GM12865 (cell line): ENCODE measurements around the gene PCCA.

ENCODE experiments used
- DNase-seq: peaks from one replicate; pipeline ENCODE4 v3.0.0; 2010; ENCODE audit warnings: low read depth
- H3K4me3 ChIP-seq: 2 replicates; pipeline ENCODE4 v1.5.1; 2011; ENCODE audit warnings: mild to moderate bottlenecking, low read depth, low read length, control low read depth
- CTCF ChIP-seq: IDR thresholded peaks from 2 replicates; pipeline ENCODE4 v1.5.1; 2011; ENCODE audit warnings: low read length, control low read depth, low read depth, inconsistent platforms; ENCODE audit not compliant: insufficient read depth; ENCODE audit errors: missing control alignments

Gene PCCA

GRCh38 chr13:100528820-100529219, 439.9 kb downstream of the PCCA start:
- no peak for TF ChIP-seq CTCF
- no peak for DNase-seq
- H3K4me3 ChIP-seq: no peak overlapping the region

DNA sequence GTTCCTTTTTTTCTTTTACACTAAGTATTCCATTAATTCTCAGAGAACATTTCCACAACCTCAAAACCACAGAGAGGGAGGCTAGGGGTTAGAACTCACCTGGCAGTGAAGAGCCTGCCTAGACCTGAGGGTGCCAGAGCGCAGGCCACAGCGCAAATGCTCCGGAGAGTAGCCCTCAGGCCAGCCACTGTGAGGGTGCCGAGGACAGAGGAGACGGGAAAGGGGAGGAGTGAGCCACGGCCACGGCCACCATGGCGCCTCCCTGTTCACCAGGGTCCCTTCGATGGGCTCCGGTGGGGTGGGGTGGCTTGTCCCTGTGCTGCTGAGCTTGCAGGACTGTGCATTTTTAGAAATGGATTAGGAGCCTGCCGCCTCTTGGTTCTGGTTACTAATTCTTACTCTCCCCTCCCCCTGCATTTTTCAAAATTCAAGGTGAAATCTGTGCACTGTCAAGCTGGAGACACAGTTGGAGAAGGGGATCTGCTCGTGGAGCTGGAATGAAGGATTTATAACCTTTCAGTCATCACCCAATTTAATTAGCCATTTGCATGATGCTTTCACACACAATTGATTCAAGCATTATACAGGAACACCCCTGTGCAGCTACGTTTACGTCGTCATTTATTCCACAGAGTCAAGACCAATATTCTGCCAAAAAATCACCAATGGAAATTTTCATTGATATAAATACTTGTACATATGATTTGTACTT, 440.9 kb downstream of the PCCA start:
- TF ChIP-seq CTCF: no peak
- DNase-seq: no peak
- H3K4me3 ChIP-seq: no peak overlapping the region

GRCh38 chr13:100530671-100531213, 441.8 kb downstream of the PCCA start:
- no peak for DNase-seq
- TF ChIP-seq CTCF: no peak
- H3K4me3 ChIP-seq: no peak overlapping the region

GRCh38 chr13:100532090-100532766, 443.3 kb downstream of the PCCA start:
- no peak for DNase-seq
- TF ChIP-seq CTCF: no peak
- no peak overlapping the region for H3K4me3 ChIP-seq

- TF ChIP-seq CTCF: no peak
- no peak for DNase-seq
- no peak overlapping the region for H3K4me3 ChIP-seq
Measured at GRCh38 chr13:100532836-100533435, 444.0 kb downstream of the PCCA start.

DNA sequence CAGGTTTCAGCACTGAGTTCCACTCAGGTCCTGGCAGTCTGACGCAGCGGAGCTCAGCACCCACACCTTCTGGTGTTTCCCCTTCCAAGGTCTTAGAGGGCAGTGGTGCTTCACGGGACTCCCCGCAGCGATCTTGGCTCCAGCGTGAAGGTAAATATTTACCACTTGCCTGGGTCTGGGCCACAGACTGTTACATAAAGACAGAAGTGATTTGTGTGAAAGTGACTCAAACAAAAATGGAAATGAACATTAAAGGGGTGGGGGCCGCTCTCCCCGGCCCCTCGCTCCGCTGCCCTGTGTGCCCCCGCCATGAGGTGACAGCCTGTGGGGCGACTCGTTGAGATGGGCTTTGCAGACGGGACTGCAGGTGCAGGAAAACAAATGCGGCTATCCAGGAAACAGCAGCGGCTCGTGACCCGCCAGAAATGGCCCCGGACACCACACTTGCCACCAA, 444.7 kb downstream of the PCCA start:
- no peak overlapping the region for H3K4me3 ChIP-seq
- TF ChIP-seq CTCF: no peak
- DNase-seq: no peak
